GM13977 (cell line): ENCODE measurements around the gene CTSA.
A peak's percentile ranks its signal among the peaks of the same experiment; 100 is the strongest.

Experiments used
- DNase-seq: peaks from one replicate; pipeline ENCODE4 v3.0.0; 2012; ENCODE audit warnings: low spot score
- in situ Hi-C: fragments of 300-500 bp; cut with MboI; formaldehyde crosslinking; loops from one replicate; pipeline ENCODE4 v1.12.0; 2022; ENCODE audit warnings: low sequenced_read_pairs, low pct_unique_long_range_greater_than_20kb, mixed read lengths, inconsistent platforms; ENCODE audit not compliant: unreplicated experiment
- TF ChIP-seq, protein P1 (sequence below): IDR thresholded peaks from 2 replicates; pipeline ENCODE4 v1.5.1; 2012; ENCODE audit warnings: mild to moderate bottlenecking, control low read depth; ENCODE audit not compliant: insufficient read depth; ENCODE audit errors: extremely low read depth, missing control alignments

CTSA gene

DNA sequence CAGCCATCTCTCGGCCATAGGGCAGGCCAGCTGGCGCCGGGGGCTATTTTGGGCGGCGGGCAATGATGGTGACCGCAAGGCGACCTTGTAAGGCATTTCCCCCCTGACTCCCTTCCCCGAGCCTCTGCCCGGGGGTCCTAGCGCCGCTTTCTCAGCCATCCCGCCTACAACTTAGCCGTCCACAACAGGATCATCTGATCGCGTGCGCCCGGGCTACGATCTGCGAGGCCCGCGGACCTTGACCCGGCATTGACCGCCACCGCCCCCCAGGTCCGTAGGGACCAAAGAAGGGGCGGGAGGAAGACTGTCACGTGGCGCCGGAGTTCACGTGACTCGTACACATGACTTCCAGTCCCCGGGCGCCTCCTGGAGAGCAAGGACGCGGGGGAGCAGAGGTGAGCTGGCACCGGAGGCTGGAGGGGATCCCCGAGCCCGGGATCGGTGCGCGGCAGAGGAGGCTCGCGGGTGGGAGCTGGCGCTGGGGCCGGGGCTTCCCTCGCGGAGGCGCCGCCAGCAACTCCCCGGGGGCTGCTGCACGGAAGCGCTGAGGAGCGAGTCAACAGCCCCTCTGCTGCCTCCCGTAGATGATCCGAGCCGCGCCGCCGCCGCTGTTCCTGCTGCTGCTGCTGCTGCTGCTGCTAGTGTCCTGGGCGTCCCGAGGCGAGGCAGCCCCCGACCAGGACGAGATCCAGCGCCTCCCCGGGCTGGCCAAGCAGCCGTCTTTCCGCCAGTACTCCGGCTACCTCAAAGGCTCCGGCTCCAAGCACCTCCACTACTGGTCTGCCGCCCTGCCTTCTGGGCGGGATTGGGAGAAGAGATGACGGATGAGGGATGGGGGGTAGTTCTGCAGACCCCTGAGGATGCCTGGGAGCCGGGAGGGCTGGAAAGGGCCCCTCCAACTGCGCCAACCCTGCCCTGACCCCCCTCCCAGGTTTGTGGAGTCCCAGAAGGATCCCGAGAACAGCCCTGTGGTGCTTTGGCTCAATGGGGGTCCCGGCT is at the start of gene CTSA, which contains the start of gene NEURL2:
CTSA (plus strand) TSS at position 351 of the 999 bp plus-strand sequence; CDS start at position 585, 234 bp downstream.
NEURL2 (minus strand) TSS at position 224 of the 999 bp plus-strand sequence; CDS start at position 7, 217 bp downstream.
- DNase-seq = peak; percentile 99
- in situ Hi-C loops = no loop called here
- TF ChIP-seq, protein P1, sequence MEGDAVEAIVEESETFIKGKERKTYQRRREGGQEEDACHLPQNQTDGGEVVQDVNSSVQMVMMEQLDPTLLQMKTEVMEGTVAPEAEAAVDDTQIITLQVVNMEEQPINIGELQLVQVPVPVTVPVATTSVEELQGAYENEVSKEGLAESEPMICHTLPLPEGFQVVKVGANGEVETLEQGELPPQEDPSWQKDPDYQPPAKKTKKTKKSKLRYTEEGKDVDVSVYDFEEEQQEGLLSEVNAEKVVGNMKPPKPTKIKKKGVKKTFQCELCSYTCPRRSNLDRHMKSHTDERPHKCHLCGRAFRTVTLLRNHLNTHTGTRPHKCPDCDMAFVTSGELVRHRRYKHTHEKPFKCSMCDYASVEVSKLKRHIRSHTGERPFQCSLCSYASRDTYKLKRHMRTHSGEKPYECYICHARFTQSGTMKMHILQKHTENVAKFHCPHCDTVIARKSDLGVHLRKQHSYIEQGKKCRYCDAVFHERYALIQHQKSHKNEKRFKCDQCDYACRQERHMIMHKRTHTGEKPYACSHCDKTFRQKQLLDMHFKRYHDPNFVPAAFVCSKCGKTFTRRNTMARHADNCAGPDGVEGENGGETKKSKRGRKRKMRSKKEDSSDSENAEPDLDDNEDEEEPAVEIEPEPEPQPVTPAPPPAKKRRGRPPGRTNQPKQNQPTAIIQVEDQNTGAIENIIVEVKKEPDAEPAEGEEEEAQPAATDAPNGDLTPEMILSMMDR = no peak

DNA sequence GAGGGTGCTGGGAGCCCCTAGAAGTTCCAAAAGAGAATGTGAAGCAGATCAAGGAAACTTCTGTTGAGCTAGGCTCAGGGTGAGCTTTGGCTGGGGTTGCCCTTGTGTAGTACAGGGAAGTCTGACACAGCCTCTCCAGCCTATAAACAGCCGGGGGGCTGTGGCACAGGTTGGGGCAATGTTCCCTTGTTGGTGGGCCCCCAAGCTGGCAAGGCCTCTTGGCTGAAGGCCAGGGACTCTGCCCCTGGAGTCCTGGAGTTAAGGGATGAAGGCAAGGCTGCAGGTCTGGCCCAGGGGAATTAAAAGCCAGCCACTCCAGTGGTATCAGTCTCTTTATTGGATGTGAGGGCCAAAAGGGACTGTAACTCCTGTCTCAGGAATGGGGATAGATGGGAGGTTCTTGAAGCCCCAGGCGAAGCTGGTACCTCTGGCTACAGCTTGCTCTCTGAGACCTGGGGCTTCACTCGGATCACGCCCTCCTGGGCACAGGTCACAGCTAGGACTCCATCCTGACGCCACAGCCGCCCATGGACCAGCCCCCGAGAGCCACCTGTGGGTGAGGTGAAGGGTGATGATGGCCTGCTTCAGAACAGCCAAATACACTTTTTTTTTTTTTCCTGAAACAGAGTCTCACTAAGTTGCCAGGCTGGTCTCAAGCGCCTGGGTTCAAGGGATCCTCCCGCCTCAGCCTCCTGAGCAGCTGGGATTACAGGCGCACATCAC is 49.6 kb upstream of the CTSA start:
- TF ChIP-seq, protein P1 = no peak
- in situ Hi-C loops = no loop called here
- DNase-seq = no peak

DNA sequence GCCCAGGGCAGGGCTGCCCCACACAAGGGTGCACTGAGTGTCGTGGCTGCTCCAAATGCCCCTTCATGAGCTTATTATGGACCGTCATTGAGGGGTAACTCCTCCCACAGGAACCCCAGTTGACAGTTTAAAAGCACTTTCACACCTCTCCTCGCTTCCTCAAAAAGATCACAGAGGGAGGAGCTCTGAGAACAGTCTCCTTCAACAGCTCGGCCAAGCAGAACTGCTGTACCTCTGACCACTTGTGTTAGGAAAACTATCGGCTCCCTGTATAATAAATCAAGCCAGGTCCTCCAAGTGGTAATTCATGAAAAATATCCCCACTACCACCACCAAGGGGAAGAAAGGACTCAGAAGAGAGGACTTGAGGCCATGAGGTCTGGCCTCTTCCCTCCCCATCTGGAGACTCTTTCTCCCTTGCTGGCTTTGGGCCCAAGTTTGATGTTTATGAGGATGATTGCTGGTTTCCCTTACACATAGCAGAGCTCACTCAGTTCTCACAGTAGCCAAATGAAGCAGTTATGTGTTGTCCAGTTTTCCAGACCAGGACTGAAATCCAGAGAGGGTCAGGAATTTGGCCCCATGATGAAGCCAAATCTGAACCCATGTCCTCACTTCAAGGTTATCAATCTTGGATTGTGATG is 48.8 kb upstream of the CTSA start:
- DNase-seq = peak; percentile 67
- in situ Hi-C loops = no loop called here
- TF ChIP-seq, protein P1 = no peak

DNA sequence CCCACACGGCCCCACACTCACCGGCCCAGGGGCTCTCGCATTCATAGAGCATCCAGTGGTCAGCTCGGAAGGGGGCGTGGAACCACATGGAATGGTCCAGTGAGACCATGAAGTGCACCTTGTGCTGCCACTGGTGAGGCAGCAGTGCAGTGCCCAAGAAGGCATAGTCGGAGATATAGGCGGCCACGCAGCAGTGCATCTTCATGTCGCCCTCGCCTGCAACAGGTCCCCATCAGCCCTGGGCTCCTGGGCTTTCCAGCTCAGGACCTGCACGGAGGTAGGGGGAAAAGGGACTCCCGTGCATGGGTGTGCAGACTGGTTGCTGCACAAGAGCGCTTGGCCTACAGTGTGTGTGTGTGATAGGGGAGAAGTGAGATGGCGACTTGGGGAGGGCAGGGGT is 47.6 kb upstream of the CTSA start:
- DNase-seq = no peak
- in situ Hi-C loops = no loop called here
- TF ChIP-seq, protein P1 = no peak

DNA sequence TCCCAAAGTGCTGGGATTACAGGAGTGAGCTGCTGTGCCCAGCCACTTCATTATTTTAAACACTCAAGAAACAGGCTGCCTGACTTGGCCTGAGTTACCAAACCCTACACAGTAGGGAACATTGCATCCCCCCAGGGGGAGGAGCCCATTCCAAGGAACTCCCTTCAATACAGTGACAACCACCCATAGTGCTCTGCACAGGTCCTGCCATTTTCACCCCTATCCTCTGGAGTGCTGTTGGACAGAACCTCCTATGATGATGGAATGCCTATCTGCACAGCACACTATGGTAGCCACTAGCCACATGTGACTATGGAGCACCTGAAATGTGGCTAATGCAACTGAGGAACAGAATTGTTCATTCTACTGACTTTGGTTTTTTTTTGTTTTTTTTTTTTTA is 45.7 kb upstream of the CTSA start:
- TF ChIP-seq, protein P1 = no peak
- in situ Hi-C loops = no loop called here
- DNase-seq = no peak

DNA sequence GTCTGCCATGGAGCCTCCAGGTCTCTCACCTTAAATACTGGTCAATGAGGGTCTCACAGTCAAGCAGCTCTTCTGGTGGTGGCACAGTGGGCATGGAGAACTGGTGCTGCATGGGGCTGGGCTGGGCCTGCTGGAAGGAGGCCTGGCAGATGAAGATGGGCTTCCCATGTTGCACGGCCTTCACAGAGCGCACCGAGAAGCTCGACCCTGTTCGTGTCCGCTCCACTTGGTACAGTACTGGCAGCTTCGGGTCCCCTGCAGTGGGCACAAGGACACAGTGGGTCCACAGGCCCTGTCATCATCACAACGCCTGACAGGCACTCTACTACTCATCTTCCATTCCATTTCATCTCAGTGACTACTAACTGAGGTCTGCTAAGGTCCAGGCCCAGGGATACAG is 42.7 kb upstream of the CTSA start:
- no peak for DNase-seq
- in situ Hi-C loops = no loop called here
- TF ChIP-seq, protein P1 = no peak
